LNCaP clone FGC (cell line): Measurements from ENCODE around the gene HES4.

ENCODE experiments used
- DNase-seq: peaks from one replicate; pipeline ENCODE4 v3.0.0-alpha.2; 2011; ENCODE audit warnings: low read depth
- H3K4me3 ChIP-seq: 2 replicates; pipeline ENCODE4 v1.5.1; 2011; ENCODE audit warnings: mild to moderate bottlenecking, low read depth, low read length, control low read depth
- TF ChIP-seq, protein P1 (sequence below): IDR thresholded peaks from 2 replicates; pipeline ENCODE4 v1.5.1; 2012; ENCODE audit warnings: mild to moderate bottlenecking; ENCODE audit not compliant: control insufficient read depth, insufficient read depth; ENCODE audit errors: extremely low read depth

The HES4 gene

DNA sequence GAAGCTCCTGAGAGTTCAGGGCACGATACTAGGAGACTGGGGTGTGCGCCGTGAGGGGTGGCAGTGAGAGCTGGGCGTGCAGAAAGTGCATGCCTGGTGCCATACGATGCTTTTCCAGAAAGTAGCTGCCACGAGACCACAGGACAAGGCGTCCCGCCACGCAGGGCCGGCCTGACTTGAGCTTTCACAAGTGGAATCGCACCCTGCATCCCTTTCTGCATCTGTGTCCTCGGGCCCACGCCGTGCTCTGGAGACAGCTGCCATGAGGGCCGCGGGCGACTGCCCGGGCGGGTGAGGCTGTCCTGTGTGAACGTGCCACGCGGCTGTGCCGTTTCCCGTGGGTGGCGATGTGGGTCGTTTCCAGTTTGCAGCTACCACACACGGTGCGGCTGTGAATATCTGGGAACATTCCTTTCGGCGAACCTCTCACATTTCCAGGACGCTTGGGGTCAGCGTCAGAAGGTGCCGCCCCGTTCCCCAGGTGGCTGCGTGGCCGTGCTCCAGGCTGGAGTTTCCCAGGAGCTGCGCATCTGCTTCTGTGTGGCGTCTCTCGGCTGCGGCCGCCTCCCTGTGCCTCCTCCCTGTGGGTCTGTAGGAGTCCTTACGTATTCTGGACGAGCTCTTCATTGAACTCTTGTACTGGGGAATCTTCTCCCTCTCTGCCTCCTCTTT, 17.0 kb downstream of the HES4 start:
- no peak for DNase-seq
- TF ChIP-seq, protein P1, sequence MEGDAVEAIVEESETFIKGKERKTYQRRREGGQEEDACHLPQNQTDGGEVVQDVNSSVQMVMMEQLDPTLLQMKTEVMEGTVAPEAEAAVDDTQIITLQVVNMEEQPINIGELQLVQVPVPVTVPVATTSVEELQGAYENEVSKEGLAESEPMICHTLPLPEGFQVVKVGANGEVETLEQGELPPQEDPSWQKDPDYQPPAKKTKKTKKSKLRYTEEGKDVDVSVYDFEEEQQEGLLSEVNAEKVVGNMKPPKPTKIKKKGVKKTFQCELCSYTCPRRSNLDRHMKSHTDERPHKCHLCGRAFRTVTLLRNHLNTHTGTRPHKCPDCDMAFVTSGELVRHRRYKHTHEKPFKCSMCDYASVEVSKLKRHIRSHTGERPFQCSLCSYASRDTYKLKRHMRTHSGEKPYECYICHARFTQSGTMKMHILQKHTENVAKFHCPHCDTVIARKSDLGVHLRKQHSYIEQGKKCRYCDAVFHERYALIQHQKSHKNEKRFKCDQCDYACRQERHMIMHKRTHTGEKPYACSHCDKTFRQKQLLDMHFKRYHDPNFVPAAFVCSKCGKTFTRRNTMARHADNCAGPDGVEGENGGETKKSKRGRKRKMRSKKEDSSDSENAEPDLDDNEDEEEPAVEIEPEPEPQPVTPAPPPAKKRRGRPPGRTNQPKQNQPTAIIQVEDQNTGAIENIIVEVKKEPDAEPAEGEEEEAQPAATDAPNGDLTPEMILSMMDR: no peak
- H3K4me3 ChIP-seq: no peak overlapping the region

DNA sequence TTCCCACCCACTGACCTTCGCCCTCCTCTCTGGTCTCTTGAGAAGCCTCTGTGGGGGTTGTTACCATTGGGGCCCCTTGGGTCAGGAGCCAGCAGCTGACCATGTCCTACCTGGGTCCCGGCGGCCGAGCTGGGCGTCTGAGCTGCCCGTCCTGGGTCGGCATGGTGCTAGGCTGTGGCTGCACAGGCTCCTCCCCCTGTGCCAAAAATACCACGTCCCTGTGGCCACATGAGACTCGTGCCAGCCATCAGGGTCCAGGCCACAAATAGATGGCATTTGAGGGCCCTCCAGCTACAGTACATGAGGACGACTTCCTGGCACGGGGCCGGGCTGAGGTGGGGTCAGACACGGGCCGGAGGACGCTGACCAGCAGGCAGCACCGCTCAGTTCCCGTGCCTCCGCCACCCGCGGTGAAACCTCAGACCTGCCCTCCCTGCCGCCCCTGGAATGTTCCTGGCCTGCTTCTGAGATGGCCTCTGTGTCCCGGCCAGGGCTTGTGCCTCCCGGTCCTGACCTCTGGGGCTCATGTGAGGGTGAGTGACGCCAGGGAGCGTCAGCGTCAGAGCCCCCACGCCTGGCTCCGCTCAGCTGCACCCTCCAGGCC, 17.8 kb downstream of the HES4 start, which contains the start of gene PERM1:
PERM1 (minus strand) TSS at position 139 of the 604 bp plus-strand sequence. CDS start 1,064 bp downstream, outside the sequence.
- DNase-seq: no peak
- TF ChIP-seq, protein P1: no peak
- H3K4me3 ChIP-seq: no peak within 1 kb of the TSS

DNA sequence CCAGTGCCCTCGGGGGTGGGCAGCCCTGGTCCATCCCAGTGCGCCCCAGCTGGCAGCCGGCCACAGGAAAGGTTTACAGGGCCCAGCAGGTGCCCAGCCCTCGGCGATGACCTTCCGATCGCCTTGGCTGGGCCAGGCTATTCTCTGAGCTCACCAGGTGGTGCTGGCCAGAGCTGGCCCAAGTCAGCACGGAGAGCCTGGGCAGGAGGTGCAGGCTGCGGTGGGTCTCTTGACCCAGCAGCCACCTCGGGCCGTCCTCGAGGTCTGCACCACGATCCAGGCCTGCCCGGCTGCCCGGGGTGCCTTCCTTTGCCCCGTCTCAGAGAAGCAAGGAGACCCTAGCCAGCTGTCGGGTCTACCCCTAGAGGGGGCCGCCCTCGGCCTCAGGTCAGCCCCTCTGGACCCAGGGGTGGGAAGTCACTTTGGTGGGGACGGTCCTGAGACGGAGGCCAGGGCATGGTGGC, 18.4 kb downstream of the HES4 start:
- TF ChIP-seq, protein P1: no peak
- no peak for DNase-seq
- no peak overlapping the region for H3K4me3 ChIP-seq

DNA sequence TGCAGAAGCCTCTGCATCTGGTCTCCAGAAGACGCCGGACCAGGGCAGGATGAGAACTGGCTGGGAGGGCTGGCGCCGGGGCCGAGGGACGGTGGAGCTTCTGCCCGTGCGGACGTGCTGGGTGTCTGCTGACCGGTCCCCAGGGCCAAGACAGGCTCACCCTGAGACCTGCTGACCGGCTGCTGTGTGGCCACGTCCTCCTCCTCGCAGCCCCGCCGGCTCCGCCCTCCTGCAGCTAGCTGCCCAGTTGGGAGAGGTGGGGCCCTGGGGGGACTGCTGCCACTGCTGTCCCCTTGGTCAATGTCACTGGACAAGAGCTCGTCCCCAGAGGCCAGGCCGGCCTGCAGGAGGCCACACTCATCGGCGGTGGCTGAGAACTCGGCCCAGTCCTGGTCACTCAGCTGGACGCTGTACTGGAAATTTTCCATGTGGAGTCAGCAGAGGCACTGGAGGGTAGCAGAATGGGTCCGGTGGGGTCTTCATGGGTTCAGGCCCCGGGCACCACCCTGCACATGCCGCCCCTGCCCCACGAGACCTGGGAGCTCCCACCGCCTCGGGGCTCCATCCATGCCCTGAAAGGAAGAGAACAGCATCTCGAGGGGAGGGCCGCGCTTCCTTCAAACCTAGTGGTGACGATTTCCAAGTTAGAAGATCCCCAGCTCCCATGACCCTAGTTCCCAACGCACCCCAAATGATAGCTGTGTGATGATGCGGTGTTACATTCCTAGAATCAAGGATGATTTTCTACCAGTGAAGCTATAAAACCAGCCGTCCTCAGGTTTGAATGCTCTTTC, 19.1 kb downstream of the HES4 start:
- TF ChIP-seq, protein P1: no peak
- no peak for DNase-seq
- H3K4me3 ChIP-seq: no peak overlapping the region

DNA sequence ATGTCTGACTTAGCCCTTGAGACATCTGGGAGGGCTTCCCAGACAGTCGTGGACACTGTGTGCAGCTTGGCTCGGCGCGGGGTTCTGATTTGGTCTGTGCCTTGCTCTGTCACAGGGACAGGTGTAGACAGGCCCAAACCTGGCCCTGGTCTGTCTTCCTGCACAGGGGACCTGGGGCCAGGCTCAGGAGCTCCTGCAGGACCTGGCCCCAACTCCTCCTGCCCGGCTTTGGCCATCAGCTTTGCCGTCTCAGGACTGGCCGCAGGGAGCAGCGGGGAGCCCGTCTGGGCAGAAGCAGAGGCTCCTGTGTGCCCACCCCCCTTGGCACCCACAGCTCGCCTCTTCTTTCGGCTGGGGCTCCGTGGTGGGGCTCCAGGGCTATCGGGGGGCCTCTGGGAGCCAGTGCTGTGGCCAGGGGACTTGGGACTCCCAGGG, 19.7 kb downstream of the HES4 start:
- no peak overlapping the region for H3K4me3 ChIP-seq
- DNase-seq: no peak
- TF ChIP-seq, protein P1: no peak

DNA sequence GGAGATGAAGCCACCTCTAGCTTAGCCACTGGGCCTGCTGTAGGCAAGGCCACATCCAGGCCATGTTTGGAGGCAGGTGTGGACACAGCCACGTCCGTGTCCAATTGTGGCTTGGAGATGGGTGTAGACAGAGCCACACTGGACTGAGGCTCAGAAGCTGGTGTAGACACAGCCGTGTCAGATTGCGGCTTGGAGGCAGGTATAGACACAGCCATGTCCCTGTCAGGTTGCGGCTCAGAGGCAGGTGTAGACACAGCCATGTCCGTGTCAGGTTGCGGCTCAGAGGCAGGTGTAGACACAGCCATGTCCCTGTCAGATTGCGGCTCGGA, 20.2 kb downstream of the HES4 start:
- no peak overlapping the region for H3K4me3 ChIP-seq
- no peak for DNase-seq

More for the DNA sequence above, 20.2 kb downstream of the HES4 start:
- TF ChIP-seq, protein P1: no peak
